HEK293 (cell line): ENCODE measurements around the gene METTL15.

Experiments used
- CTCF ChIP-seq: fragments of 450-650 bp; formaldehyde crosslinking; IDR thresholded peaks from 2 replicates; pipeline ENCODE4 v1.5.1; 2016; ENCODE audit warnings: missing biosample characterization, missing genetic modification characterization
- WT1 ChIP-seq: fragments of 450-650 bp; formaldehyde crosslinking; IDR thresholded peaks from 2 replicates; pipeline ENCODE4 v1.5.1; 2016; ENCODE audit warnings: missing biosample characterization, missing genetic modification characterization
- ZEB2 ChIP-seq: fragments of 450-650 bp; formaldehyde crosslinking; IDR thresholded peaks from 2 replicates; pipeline ENCODE4 v1.5.1; 2016; ENCODE audit warnings: missing biosample characterization, missing genetic modification characterization
- ZNF16 ChIP-seq: fragments of 450-650 bp; formaldehyde crosslinking; IDR thresholded peaks from 2 replicates; pipeline ENCODE4 v1.5.1; 2016; ENCODE audit warnings: low read depth, missing biosample characterization, missing genetic modification characterization
- ZNF335 ChIP-seq: fragments of 450-650 bp; formaldehyde crosslinking; conservative IDR thresholded peaks from 2 replicates; pipeline ENCODE4 v1.5.1; 2016; ENCODE audit warnings: missing biosample characterization, missing genetic modification characterization
- ZNF416 ChIP-seq: fragments of 450-650 bp; formaldehyde crosslinking; IDR thresholded peaks from 2 replicates; pipeline ENCODE4 v1.5.1; 2016; ENCODE audit warnings: missing biosample characterization, missing genetic modification characterization
- ZNF488 ChIP-seq: fragments of 450-650 bp; formaldehyde crosslinking; IDR thresholded peaks from 2 replicates; pipeline ENCODE4 v1.5.1; 2016; ENCODE audit warnings: missing biosample characterization, missing genetic modification characterization
- ZNF580 ChIP-seq: fragments of 450-650 bp; formaldehyde crosslinking; IDR thresholded peaks from 2 replicates; pipeline ENCODE4 v1.5.1; 2016; ENCODE audit warnings: missing biosample characterization, missing genetic modification characterization
- ZNF629 ChIP-seq: fragments of 450-650 bp; formaldehyde crosslinking; IDR thresholded peaks from 2 replicates; pipeline ENCODE4 v1.5.1; 2017; ENCODE audit warnings: missing biosample characterization, missing genetic modification characterization

- TF ChIP-seq ZNF16 (tag by site-specific recombination) (no peak), WT1 (tag by site-specific recombination) (no peak), ZNF488 (tag by site-specific recombination) (no peak), ZNF629 (tag by site-specific recombination) (no peak), ZNF580 (tag by site-specific recombination) (no peak), ZNF416 (no peak), CTCF (tag by site-specific recombination) (no peak), ZNF335 (tag by site-specific recombination) (no peak), ZEB2 (no peak)
Observed at GRCh38 chr11:28133146-28133545, 25.0 kb downstream of the METTL15 start.
